ENCODE data around the gene TSPAN14.
"Not testable (repeated sequence)": the region's sequence is repeated elsewhere in the genome, so short reads cannot be mapped to it uniquely, and the experiment has no call there.

TSPAN14 gene, protein sequence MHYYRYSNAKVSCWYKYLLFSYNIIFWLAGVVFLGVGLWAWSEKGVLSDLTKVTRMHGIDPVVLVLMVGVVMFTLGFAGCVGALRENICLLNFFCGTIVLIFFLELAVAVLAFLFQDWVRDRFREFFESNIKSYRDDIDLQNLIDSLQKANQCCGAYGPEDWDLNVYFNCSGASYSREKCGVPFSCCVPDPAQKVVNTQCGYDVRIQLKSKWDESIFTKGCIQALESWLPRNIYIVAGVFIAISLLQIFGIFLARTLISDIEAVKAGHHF

DNA sequence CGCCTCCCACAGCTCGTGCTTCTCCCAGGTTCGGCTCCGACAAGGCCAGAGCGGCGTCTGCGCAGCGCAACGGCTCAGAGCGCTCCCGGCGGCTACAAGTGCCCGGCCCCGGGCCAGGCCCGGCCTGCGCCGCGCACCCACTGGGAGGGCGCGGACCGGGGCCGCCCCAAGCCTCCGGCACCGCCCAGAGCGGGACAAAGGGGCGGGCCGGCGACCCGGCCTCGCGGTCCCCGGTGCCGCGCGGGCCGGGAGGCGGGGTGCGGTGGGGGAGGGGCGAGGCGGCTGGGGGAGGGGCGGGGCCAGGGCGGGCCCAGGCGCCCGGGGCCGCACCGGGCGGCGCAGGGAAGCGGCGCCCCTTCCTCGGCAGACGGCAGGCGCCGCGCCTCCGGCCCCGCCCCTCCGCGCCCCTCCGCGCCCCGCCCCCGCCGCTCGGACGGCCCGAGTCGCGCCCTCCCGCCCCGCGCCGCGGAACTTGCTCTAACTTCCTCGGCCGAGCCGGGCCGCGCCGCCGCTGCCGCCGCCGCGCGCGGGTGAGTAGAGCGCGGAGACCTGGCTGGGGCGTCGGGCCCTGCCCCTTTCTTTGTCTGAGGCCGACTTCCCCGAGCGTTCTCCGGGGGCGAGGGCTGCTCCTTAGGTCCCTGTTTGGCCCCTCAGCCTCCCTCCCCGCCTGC, at the start of gene TSPAN14:
Gene TSPAN14, plus strand, starts transcription at position 469 of the 671 bp plus-strand sequence. CDS start 34,924 bp downstream, outside the sequence.
- DNase-seq: peak; percentile 73

DNA sequence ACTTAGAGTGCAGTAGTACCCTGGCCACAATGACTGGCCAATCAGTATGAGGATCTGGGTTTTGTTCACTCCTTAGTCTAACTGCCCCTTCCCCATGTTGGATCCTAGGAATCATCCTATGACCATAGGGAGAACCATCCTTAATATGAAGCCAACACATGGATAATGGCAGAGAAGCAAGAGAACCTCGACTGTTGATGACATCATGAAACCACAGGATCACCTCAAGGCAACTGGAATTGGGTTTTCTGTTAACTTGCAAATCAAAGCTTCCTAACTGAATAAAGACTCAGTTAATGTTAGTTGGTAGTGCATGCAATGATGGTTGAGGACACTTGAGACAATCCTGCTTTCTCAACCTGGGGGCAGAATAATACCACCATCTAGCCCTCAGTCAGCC, 49.1 kb upstream of the TSPAN14 start:
- DNase-seq: no peak

DNA sequence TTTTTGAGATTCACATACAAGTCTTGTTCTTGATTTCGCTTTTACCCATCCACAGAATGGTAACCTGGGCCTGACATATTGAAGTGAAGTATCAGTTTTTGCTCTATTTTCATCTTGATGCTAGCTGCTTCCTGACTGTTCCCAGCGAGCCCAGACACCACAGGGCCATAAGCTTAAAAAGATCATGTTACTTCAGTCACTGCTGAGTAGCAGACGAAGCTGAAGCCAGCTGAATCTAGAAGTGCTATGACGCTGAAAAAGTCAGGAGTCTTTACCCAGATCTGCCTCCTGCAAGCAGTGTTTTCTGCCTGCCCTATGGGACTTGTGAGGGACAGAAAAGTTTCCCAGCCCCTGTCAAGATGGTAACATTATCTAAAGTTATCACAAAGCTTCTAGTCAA, 48.5 kb upstream of the TSPAN14 start:
- no peak for DNase-seq

DNA sequence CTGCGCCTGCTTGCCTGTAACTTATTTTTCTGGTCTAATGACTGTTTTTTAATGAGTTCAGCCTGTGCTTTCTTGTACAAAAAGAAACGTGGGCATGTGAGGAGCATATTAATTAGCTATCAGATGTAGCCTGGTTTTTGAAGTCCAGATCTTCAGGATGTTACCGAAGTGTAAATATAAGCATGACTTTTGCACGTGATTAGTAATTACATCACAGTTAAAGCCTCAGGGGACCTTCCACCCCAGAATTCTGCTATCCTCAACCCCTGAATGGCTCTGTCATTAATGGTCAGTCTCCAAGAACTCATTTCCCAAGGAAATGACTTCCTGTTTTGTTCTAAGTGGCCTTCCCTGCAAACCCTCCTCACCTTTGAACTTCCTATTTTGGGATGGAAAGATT, 47.9 kb upstream of the TSPAN14 start:
- no peak for DNase-seq

DNA sequence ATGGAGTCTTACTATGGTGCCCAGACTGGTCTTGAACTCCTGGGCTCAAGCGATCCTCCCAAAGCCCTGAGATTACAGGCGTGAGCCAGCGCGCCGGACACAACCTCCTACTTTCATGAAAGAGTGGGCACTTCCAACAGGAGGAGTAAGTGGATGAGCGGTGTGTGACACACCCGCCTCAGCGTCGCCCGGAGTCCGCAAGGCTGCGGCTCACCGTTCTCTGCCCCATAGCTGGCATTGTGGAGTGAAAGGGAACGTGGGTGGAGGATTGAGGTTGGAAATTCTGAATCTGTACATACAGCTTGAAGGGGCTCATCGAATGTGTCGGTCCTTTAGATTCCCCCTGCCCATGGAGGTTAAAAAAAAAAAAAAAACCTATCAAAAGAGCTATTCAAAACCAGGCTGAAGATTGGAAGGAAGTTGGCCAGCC, 46.3 kb upstream of the TSPAN14 start:
- peak; percentile 39 for DNase-seq

DNA sequence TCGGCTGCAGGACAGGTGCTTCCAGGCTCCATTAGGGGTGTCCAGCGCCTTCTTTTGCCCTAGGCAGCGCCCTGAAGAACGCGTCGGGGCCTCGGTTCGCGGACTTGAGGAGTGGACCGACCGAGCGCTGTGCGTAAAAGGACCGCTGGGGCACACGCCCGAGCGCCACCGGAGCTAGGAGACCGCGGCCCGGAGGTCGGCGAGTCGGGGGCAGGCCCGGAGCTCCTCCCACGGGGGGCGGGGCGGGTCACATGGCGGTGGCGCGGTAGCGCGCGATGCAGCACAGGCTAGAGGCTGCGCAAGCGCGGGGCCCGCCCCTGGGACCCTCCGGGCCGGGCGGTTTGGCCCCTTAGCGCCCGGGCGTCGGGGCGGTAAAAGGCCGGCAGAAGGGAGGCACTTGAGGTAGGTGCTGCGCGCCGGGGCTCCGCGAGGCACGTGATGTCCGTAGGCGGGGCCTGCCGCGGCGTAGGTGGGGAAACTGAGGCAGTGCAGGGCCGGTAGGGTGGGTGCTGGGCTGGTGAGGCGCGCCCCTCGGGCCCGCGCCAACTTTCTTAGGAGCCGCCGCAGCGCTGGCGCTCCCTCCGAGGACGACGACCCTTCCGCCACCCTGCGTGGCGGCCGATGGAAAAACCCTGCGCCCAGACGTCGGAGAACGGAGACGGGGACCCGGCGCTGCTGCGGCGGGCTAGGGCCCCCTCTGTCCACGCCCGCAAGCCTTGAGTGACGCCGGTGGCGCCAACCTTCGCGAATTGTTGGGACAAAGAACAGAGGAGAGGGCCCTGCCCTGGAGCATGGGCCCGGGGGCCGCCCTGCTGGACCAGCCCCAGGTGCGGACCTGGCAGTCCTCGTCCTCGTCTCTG, 45.6 kb upstream of the TSPAN14 start, which contains the start of gene PRXL2A:
Gene PRXL2A, plus strand, starts transcription at position 310 of the 860 bp plus-strand sequence. CDS start 11,917 bp downstream, outside the sequence.
- peak; percentile 80 for DNase-seq

DNA sequence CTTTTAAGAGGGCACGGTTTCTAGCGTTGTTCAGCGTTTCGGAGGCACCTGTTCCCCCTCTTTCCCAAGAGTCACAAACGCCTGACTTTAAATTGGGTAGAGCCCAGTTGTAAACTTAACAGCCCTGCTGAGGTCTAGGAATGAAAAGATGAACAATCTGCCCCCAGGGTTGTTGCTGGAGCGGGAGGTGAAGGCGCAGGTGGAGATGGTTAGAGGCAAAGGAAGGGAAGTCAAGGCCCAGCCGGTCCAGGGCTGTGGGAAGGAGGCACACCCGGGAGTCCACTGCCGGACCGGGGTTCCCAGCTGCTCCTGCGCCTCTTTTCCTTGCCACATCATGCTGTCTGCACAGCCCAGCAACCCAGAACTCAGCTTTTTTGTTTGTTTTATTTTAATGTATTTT, 45.0 kb upstream of the TSPAN14 start:
- DNase-seq: no peak

DNA sequence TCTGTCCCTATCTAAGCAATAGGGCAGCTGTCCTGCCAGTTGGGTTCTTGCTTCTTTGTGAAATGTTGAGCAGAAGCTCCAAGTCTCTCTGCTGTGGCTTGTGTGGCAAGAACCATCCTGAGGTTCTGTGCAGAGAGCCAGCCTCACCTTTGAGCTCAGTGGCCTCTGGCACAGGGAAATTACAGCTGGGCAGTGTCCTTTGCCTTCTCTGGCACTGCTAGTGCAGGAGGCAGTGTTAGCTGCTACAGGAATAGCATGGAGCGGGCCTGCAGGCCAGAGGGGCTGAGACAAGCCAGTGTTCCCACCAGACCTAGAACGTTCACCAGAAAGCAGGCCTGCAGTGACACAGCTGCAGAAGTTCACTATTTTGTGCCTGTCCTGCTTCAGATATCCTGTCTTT, 44.0 kb upstream of the TSPAN14 start:
- DNase-seq: no peak

DNA sequence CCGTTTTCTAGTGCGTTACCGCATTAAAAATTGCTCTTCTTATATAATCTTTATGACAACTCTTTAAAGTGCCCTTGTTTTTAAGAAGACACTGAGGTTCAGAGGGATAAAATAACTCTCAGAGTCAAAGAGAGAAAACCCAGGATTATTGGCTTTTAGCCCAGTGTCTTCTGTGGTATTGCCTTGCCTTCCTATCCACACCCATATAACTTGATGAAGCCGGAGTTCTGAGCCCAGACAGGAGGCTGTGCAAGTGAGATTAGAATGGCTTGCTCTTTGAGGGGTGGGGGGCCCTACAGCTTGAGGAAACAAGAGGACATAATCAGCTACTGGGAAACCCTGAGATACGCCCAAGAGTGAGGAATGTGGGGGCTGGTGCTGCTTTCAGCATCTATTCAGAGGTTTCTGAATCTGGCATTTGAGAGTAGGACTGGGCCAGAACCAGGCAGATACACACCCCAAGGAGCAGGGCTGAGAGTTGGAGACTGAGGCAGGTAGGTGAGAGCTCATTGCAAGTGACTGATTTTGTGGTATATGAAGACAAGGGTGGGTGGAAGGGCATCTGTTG, 43.4 kb upstream of the TSPAN14 start:
- no peak for DNase-seq

DNA sequence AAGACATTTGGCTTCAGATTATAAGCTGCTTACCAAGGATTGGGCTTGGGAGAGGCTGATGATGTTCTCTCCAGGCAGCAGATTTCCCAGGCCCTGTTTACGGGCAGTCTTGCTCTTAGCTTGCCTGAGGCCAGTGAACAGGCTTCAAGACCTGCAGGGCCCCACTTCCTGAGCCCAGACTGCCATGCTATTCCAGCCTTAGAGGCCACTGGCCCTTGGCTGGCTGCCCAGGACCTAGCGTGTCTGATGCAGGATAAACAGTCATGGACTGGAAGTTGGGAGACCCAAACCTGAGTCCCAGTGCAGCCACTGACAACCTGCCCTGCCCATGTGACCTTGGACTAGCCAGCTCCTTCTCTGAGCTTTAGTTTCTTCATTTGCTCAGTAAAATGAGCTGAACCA, 42.8 kb upstream of the TSPAN14 start:
- DNase-seq: no peak

DNA sequence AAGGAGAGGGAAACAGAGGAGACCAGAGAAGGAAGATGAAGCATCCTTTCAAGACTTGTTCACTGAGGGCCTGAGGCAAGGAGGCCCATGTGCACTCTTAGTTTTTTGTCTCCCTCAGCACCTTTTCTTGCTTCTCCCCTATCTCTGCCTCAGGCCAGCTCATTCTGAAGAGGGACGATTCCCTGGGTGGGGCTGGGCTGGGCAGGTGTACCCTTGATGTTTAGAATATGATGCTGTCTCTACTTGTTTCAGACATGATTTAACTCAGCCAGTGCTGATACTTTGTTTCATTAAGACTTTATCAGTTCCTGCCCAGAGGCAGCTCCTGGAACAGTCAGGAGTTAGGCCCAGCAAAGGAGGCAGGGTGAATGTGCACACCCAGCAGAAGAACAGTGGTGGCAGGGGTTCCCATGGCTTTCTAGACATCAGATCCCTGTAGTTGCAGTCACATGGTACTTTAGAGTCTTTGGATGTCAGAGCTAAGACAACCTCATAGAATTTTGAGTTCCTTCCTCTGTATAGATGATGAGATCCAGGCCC, 42.4 kb upstream of the TSPAN14 start:
- no peak for DNase-seq

DNA sequence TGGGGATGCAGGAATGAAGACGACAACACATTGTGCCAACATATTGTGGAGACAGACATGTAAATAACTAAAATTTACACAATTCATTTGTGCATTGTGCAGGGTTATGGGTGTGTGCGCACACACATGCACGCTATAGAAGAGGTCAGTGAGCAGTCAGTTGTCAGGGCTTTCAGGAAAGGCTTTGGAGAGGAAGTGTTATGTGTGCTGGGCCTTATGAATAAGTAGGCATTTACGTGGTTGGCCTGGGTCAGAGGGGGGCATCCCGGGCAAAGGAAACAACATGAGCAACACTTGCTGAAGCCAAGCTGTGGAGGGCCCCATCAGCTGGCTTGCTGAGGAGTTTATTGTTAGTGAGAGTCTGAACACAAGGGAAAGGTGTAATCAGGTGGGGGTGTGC, 41.6 kb upstream of the TSPAN14 start:
- no peak for DNase-seq

DNA sequence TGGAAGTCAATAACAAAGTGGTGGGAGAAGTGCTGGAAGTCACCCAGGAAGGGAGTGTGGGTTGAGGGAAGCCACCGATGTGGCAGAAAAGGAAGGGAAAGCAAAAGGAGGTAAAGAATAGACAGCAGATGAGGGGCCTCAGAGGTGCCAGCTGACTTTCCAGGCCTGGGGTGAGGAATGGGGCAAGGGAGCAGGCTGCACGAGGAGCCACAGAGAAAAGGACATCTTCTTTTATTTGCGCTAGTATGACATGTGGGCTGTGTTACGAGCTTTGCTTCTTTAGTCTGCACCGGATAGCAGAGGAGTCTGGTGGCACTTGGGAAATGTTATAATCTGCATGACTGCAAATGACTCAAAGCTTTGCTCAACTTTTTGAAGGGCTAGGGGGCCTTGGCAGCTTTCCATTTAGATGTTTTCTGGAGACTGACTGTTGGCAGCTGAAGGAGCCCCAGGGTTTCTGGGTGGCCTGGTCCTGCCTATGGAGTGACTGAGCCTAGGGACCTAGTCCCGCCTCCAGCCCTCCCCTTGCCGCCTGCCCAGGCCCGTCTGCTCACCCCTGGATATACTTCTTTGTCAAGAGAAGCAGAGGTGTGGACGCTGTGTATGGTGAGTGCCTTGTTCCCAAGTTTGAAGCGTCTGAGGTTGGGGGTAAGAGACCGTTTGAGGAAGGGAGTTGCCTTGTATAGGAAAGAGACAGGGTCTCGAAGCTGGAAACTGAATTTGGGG, 40.7 kb upstream of the TSPAN14 start:
- DNase-seq: no peak

DNA sequence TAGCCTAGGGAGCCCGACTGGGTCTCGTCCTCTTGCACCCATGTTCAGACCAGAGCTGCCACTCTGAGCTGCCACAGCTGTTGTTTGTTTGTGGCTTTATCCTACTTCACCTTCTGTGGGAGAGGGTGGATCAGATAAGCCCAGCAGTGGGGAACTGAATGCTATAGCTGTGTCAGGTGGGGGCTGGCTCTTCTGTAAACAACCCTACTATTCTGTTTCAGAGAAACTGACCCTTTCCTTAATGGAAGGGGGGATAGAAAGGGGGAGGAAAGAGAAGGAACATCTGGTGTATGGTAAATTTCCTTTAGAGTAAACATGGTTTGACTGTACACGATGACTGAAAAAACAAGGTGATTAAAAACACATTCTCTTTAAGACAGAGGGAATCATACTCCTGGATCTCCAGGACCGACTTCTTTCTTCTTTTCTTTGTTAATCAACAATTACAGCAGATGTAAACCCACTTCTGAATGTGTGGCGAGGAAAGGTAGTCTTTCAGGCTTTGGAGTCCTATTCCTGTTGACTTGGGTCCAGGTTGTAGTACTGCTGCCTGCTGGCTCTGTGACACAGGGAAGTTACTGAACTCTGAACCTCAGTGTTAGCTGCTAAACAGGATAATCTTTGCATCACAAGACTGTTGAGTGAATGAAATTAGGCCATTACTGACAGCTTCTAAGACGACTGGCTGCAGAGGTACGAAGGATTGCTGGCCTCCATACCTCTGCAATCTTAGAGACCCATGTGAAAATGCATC, 39.8 kb upstream of the TSPAN14 start:
- DNase-seq: no peak

DNA sequence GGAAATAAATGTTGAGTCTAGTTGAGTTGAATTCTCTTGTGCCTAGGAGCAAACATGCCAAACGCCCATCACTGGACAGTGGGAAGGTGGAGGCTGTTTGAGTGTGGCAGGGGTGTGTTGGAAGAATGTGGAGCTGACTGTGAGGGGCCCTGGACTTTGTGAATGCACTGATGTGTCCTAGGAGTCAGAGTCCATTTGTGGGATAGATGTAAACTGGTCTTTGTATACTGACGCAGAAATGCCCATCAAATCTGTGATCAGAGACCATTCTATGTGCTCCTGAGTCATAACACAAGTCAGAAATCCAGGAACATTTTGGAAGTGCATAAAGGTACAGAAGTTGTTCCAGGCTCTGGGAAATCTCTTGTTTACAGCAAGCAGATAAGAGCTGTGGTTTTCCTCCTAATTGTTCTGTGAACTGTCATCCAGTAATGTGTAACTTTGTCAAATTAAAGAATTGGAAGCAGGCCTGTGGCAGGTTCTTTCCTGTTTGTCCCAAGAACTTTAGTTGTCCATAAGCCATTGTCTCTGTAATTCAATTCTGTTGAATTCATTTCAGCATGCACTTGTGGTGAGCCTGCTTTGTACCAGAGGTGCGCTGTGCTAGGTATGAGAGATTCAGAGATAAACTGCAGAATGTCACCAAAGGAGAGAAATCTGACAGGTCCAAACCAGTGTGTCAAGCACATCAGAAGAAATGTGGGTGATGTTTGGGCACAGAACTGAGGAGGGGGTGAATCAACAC, 38.2 kb upstream of the TSPAN14 start:
- DNase-seq: no peak

DNA sequence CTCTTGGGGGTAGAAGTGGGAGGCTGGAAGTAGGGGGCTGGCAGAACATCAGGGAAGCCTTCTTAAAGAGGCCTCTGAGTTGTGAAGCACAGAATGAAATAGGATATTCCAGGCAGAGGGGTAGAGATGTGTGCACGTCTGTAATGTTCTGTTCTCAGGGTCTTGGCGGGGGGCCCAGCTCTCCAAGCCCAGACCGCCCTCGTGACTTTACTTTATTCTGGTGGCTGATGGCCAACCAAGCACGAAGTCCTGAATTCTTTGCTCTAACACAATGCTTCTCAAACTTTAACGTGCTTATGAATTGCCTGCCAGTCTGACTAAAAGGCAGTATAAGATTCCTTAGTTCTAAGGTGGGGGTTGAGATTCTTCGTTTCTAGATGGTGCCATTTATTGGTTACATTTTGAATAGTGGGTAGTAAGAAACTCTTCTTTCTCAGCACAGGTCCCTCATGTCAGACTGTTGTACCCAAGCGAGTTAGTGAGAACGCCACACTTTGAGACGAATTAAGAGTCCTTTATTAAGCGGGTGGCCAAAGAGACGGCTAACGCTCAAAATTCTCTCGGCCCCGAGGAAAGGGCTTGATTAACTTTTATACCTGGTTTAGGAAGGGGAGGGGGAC, 37.5 kb upstream of the TSPAN14 start:
- DNase-seq: no peak

DNA sequence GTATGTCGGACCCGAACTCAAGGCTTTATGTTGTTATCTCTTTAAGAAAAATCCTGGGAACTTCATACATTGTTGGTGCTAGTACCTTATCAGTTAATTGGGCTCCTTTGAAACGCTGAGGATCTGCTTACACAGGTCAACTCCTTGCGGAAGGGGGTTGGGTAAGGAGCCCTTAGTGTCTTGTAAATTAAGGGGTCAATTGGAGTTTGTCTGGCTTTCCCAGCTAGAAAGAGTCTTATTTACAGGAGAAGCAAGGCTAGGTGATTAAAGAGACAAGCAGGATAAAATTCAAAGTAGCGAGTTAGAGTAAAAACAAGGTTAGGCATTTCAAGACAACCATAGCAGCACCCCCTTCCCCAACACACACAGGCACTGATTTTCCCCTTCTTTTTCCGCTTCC, 36.9 kb upstream of the TSPAN14 start:
- DNase-seq: not testable (repeated sequence)

DNA sequence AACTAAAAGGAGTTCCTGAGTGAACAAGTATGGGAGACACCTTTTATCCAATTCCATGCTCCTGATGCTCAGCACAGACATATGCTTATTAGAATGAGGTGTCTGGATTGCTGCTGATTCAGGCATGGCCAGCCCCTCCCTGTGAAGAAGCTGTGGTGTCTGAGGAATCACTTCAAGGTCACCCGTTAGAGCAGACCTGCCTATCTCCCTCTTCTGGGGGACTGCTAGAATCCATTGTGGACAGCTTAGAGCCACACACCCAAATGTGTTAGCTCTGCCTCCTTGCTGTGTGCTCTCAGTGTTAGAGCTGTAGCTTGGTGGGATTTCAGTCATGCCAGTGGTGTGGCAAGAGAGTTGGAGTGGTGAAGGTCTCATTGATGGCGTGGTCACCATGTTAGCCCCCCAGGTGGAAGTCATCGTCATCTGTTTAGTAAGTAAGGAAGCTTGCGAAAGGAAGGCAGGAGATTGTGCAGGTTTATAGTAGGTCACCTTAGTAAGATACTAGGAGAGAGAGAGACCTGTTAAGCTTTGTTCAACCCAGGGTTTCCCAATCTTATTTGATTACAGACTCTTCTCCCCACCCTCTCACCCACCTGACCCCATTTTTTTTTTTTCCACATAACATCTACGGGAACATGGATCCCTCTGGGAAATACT, 32.9 kb upstream of the TSPAN14 start:
- DNase-seq: no peak

DNA sequence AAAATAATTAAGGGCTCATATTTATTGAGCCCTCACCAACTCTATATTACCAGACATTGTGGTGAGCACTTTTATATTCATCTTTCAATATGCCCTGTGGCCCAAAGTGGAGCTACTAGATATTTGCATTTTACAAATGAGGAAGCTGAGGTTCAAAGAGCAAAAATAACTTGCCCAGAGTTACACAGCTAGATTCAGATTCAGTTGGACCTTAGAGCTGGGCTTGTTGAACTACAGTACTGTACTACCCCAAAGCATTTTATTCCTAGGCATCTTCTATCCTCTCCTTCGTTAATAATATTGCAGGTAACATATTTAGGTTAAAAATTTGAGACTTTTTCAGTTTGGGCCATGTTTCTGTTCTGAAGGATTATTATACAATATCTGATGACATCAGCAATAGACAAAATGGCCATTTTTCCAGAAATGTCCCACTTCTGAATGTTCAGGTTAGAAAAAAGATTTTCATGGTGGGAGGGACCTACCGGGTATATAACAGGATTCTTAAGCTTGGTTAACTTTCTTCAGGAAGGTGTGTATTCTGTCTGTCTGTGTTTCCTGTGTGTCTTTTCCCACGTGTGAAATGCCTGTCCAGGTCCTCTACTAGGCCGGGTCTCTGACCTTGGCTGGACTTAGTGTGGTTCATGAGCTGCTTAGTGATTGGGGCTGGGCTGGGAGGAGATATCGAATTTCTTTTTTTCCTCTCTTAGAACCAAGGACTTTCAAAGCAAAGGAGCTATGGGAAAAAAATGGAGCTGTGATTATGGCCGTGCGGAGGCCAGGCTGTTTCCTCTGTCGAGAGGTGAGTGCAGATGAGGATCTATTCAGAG, 32.2 kb upstream of the TSPAN14 start:
- no peak for DNase-seq
